Measurements from ENCODE around the gene COMT.

Gene COMT

DNA sequence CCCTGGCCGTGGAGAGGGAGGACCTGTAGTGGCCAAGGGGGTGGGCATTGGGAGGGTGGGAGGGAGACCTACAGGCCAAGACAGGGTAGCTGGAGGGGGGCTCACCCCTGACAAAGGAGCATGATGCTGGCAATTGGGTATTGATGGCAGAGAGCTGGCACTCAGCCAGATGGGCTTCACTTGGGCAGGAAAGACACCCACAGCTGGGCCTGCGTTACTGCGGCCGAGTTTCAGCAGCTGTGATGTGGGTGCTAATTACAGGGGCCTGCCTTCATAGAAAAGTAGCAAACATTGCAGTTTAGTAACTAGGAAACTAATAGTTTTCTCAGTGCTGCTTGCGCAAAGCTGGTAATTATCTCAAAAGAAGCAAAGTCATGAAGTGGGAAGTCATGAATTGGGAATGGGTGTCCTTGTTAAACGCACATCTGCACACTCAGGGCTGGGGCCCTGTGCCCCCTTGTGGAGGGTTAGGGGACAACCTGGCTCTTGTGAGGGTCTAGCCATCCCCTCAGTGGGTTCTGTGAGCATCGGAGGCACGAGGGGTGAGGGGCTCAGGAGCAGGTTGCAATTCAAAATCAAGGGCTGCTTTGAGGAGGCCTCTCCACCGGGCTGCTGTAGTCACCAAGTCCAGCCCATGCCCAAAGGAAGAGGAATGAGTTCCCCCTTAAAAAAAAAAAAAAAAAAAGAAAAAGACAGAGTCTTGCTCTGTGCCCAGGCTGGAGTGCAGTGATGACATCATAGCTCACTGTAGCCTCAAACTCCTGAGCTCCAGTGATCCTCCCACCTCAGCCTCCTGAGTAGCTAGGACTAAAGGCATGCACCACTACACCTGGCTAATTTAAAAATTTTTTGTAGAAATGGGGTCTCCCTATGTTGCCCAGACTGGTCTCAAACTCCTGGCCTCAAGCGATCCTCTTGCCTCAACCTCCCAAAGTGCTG, 24.5 kb downstream of the COMT start:
- TF ChIP-seq, protein P1, sequence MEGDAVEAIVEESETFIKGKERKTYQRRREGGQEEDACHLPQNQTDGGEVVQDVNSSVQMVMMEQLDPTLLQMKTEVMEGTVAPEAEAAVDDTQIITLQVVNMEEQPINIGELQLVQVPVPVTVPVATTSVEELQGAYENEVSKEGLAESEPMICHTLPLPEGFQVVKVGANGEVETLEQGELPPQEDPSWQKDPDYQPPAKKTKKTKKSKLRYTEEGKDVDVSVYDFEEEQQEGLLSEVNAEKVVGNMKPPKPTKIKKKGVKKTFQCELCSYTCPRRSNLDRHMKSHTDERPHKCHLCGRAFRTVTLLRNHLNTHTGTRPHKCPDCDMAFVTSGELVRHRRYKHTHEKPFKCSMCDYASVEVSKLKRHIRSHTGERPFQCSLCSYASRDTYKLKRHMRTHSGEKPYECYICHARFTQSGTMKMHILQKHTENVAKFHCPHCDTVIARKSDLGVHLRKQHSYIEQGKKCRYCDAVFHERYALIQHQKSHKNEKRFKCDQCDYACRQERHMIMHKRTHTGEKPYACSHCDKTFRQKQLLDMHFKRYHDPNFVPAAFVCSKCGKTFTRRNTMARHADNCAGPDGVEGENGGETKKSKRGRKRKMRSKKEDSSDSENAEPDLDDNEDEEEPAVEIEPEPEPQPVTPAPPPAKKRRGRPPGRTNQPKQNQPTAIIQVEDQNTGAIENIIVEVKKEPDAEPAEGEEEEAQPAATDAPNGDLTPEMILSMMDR (IDR thresholded peaks at IDR 0.05; ENCODE audit: insufficient read depth, low read length): peak; percentile 8
- TF ChIP-seq, protein P2, sequence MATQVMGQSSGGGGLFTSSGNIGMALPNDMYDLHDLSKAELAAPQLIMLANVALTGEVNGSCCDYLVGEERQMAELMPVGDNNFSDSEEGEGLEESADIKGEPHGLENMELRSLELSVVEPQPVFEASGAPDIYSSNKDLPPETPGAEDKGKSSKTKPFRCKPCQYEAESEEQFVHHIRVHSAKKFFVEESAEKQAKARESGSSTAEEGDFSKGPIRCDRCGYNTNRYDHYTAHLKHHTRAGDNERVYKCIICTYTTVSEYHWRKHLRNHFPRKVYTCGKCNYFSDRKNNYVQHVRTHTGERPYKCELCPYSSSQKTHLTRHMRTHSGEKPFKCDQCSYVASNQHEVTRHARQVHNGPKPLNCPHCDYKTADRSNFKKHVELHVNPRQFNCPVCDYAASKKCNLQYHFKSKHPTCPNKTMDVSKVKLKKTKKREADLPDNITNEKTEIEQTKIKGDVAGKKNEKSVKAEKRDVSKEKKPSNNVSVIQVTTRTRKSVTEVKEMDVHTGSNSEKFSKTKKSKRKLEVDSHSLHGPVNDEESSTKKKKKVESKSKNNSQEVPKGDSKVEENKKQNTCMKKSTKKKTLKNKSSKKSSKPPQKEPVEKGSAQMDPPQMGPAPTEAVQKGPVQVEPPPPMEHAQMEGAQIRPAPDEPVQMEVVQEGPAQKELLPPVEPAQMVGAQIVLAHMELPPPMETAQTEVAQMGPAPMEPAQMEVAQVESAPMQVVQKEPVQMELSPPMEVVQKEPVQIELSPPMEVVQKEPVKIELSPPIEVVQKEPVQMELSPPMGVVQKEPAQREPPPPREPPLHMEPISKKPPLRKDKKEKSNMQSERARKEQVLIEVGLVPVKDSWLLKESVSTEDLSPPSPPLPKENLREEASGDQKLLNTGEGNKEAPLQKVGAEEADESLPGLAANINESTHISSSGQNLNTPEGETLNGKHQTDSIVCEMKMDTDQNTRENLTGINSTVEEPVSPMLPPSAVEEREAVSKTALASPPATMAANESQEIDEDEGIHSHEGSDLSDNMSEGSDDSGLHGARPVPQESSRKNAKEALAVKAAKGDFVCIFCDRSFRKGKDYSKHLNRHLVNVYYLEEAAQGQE (IDR thresholded peaks at IDR 0.05; ENCODE audit: insufficient replicate concordance, low read depth): no peak
- TF ChIP-seq GABPA (IDR thresholded peaks at IDR 0.05; ENCODE audit: low read depth): no peak
- DNase-seq (ENCODE audit: low read depth in 1 of 2, low spot score in 1 of 2): peak in 1 of 2 experiments; percentile 20
- Histone ChIP-seq H3K27me3 (ENCODE audit: insufficient read depth, poor library complexity, severe bottlenecking) (no peaks in the 10 kb centered on the region), H3K4me3 (replicated peaks; ENCODE audit: insufficient read depth, low read length) (no peak overlapping the region), H3K27ac (replicated peaks) (no peak overlapping the region)

GRCh38 chr22:19966908-19967750, 25.6 kb downstream of the COMT start:
- no peak overlapping the region for H3K4me3 ChIP-seq (replicated peaks; ENCODE audit: insufficient read depth, low read length)
- no peak overlapping the region for H3K27ac ChIP-seq (replicated peaks)
- no peaks in the 10 kb centered on the region for H3K27me3 ChIP-seq (ENCODE audit: insufficient read depth, poor library complexity, severe bottlenecking)
- TF ChIP-seq, protein P1 (IDR thresholded peaks at IDR 0.05; ENCODE audit: insufficient read depth, low read length): no peak
- TF ChIP-seq POLR2AphosphoS5 (IDR thresholded peaks at IDR 0.05; ENCODE audit: low read depth) (no peak), GABPA (IDR thresholded peaks at IDR 0.05; ENCODE audit: low read depth) (no peak), SPI1 (IDR thresholded peaks at IDR 0.05; ENCODE audit: borderline replicate concordance, low read depth) (no peak)
- TF ChIP-seq, protein P2 (IDR thresholded peaks at IDR 0.05; ENCODE audit: insufficient replicate concordance, low read depth): no peak
- DNase-seq (ENCODE audit: low read depth in 1 of 2, low spot score in 1 of 2): no peak

GRCh38 chr22:19967850-19968449, 26.4 kb downstream of the COMT start:
- TF ChIP-seq POLR2AphosphoS5 (IDR thresholded peaks at IDR 0.05; ENCODE audit: low read depth): 0 out of 2 replicates have a peak, but pooled peaks have one; percentile 7
- TF ChIP-seq, protein P1 (IDR thresholded peaks at IDR 0.05; ENCODE audit: insufficient read depth, low read length): no peak
- Histone ChIP-seq H3K27ac (replicated peaks) (no peak overlapping the region), H3K27me3 (ENCODE audit: insufficient read depth, poor library complexity, severe bottlenecking) (no peaks in the 10 kb centered on the region), H3K4me3 (replicated peaks; ENCODE audit: insufficient read depth, low read length) (no peak overlapping the region)
- no peak for DNase-seq (ENCODE audit: low read depth in 1 of 2, low spot score in 1 of 2)

Measured in HL-60 (cell line).